GM19193 (cell line): ENCODE results near the gene MATR3.

Experiments used
- POLR2A ChIP-seq: IDR thresholded peaks from 4 replicates; pipeline ENCODE4 v1.6.1; 2011; ENCODE audit not compliant: insufficient read depth, insufficient read length; ENCODE audit errors: extremely low read depth

MATR3 gene

GRCh38 chr5:139304391-139305324, 11.1 kb downstream of the MATR3 start:
- TF ChIP-seq POLR2A = no peak

- no peak for TF ChIP-seq POLR2A
These were observed 12.7 kb downstream of the MATR3 start for GRCh38 chr5:139306197-139306596.

DNA sequence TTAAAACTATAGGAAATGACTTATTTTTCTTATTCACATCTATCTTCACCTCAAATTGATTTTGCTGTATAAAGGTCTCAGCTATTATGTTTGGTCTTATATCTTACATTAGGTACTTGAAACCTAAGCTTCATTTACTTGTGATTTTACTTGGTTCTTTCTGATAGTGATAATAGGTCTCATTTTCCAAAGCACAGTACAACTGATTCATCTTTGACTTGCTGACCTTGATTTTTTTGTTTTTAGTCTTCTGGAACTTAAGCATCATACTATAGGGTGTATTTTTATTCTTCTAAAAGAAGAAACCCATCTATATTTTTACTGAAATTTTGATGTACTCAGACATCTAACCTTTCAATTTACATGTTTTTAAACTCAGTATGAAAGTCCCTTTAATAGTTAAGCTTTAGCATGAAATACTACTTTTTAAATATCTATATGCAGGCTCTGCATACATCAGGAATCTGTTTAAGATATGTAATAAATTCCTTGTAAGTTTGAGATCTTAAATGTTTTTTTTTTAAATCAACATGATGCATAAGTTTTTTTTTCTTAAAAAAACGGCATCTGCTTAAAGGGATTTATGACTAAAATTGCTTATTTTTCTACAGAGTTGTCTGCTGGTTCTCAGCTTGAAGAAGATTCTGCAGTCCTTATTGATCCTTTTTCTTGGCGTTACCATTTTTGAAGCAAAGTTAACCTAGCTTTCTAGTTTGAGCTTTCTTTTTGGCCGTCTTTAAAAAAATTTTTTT, 13.3 kb downstream of the MATR3 start:
- TF ChIP-seq POLR2A = no peak

DNA sequence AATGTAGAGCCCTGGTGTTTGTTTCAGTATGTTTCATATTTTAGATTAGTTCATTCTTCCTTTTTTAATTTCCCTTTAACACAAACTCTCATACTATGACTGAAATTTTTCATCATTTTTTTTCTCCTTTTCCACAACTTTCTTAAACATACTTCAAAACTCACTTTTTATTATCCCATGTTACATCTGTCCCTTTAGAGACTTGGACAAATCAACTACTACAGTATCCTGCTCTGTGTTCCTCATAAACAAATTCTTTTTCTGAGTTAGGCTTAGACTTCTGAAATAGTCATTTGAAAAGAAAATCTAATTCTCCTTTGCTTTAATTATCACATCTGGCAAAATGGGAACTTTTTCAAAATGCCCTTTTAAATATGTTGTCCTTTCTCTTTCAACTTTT, 15.3 kb downstream of the MATR3 start:
- TF ChIP-seq POLR2A = no peak

DNA sequence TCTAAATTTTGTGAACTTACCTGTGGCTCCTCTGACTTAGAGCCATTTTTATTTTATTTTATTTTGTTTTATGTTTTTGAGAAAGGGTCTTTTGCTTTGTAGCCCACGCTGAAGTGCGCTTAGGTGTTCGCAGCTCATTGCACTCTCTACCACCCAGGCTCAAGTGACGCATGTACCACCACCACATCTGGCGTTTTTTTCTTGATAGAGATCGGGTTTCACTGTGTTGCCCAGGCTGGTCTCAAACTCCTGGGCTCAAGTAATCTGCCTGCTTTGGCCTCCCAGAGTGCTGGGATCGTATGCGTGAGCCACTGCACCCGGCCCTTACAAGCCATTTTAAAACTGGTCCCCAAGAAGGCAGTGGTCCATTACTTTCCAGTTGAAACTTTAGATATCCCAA, 18.5 kb downstream of the MATR3 start:
- no peak for TF ChIP-seq POLR2A

DNA sequence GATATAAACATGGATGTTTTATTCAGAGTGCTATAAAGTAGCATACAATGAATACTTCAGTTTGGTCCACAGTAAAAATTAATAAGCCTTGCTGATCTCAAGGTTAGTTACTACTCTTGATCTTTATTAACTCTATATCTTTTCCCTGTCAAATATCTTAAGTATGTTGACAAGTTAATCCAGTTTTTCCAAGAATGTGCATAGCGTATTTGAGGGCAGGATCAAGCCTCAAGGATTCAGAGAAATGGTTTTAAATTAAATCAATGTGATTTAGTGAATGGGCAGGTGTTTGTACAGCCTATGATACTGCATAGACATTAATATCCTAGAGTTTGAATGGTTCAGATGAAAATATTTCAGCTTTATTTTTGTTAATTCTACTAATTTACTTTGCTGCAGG, 20.7 kb downstream of the MATR3 start:
- no peak for TF ChIP-seq POLR2A

GRCh38 chr5:139315056-139315615, 21.6 kb downstream of the MATR3 start:
- TF ChIP-seq POLR2A = no peak

GRCh38 chr5:139335811-139336210, 42.3 kb downstream of the MATR3 start:
- no peak for TF ChIP-seq POLR2A

GRCh38 chr5:139340051-139340450, 46.5 kb downstream of the MATR3 start:
- no peak for TF ChIP-seq POLR2A

- TF ChIP-seq POLR2A = no peak
These were observed 47.7 kb downstream of the MATR3 start for GRCh38 chr5:139341187-139341688.

DNA sequence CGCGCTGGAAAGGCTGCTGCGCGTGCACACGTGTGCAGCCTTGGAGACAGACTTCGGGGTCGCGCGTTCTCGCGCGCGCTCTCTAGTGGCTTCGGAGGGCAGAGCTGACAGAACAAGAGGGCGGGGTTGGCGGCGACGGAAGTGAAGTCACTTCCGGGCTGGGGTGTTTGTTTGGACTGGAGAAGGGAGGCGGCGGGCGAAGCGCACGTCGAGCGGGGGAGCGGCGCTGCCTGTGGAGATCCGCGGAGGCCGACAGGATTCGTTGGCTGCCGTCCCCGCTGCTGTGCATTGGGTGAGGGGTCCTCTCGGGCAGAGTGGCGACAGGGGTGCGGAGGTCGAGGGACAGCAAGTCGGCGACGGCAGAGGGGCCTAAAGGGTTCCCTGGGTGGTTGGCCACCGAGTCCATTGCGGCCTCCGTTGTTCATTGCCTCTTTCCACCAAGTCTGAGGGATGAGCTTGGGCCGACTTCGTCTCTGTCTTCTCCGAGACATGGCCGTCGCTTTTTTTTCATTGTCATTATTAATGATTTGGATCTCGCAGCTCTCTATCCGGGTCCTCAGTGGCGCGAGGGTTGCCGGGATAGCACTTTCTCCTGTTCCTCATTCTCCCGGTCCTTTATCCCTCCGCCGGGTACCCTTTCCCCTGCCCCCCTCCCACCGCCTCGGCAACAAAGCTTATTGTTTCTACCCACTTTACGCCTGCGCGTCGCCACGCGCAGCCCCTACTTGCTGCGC, 48.3 kb downstream of the MATR3 start, which contains the start of gene PAIP2:
Gene PAIP2, plus strand, starts transcription at position 166 of the 734 bp plus-strand sequence. CDS start 21,931 bp downstream, outside the sequence.
- TF ChIP-seq POLR2A = peak; percentile 83

DNA sequence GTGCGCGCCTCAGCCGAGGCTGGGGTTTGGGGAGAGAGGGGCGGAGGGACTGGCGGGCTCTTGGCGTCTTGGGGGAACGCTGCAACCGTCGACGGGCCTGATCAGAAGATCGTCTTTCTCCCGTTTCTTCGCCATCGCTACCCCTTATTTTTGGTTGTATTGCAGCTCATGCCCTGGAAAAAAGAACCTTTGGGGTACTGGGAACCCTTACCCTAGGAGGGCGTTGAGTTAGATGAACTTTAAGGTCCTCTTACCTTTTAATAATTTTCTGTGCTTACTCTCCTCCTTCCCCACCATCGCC, 48.8 kb downstream of the MATR3 start:
- TF ChIP-seq POLR2A = no peak

- TF ChIP-seq POLR2A = no peak
These were observed 49.9 kb downstream of the MATR3 start for GRCh38 chr5:139343476-139343875.

GRCh38 chr5:139344177-139344576, 50.6 kb downstream of the MATR3 start:
- no peak for TF ChIP-seq POLR2A

DNA sequence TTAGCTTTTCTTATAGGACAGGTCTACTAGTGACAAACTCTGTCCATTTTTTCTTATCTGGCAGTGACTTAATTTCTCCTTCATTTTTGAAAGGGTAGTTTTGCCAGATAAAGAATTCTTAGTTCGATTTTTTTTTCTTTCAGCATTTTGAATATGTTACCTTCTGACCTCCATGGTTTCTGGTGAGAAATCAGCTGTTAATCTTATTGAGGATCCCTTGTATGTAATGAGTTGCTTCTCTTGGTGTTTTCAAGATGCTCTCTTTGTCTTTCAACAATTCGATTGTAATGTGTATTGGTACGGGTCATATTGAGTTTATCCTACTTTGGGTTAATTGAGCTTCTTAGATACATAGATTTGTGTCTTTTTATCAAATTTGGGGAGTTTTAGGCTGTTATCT, 60.6 kb downstream of the MATR3 start:
- TF ChIP-seq POLR2A = no peak
